ENCODE results near the gene DDC.

DDC gene

DNA sequence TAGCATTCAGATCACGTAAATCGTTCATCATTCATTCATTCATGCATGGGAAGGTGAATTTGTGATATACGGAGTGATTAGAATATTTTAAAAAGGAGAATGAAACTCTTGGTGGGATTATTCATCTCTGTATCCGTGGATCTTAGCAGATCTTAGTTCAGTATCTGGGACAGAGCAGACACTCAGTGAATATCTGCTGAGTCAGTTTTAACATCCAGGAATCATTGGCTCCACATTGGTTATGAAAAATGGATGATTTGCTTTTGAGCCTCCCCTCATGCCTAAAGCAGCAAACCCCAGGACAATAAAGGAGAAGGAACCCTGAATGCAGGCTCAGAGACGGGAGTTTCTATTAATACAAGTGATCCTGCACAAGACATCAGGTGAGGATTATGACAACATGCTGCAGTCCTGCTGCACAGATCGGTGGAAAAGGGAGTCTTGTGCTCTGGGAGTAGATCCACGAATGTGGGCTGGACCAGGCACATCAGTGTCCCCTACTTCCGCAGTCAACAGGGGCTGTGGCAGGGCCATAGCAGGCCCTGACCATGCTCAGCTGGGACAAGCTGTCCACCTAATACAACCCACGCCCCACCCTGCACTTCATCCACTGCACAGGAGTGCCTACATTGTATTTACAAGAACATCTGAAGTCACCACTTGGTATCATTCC, 88.1 kb downstream of the DDC start:
- TF ChIP-seq CTCF (IDR thresholded peaks at IDR 0.05; ENCODE audit: control insufficient read depth, insufficient read depth, low read depth, low read length, missing control alignments), result no peak
- DNase-seq (ENCODE audit: low read depth), result no peak
- H3K4me3 ChIP-seq (ENCODE audit: control insufficient read depth, low read depth, low read length), result no peak overlapping the region

- H3K4me3 ChIP-seq (ENCODE audit: control insufficient read depth, low read depth, low read length), result no peak overlapping the region
- no peak for DNase-seq (ENCODE audit: low read depth)
- TF ChIP-seq CTCF (IDR thresholded peaks at IDR 0.05; ENCODE audit: control insufficient read depth, insufficient read depth, low read depth, low read length, missing control alignments), result no peak
Observed at GRCh38 chr7:50475340-50475739, 89.9 kb downstream of the DDC start.

DNA sequence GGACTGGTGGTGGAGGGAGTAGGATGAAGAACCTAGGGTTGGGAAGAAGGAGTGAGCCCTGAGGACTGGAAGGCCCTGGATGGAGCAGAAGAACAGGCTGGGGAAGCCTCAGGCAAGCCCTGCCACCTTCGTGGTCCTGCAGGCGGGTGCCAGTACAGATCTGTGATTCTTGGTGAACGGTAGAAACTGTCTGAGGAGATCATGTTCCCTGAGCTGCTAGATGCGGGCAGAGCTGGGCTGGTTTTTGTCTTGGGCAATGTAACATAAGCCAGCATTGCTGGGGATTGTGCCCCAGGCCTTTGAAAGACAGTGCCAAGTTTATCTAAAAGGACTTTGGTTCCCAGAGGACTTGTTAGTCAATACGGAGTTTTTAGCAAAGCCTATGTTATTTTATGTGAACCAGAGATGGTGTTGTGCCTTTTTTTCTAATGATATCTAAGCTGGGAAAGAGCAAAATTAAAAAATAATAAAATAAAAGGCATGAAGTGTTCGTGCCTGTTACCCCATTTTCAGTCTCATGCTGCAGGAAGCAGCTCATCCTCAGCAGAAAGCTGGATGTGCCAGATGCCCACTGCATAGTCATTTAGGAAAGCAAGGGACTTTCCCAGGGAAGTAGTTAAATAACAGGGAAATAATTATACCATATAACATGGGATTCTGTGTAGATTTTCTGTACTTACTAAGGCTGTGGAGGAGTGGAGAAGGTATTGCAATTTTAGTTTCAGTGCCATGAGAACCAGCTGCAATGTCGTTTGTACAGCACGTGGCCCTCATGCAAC, 90.6 kb downstream of the DDC start:
- no peak for TF ChIP-seq CTCF (IDR thresholded peaks at IDR 0.05; ENCODE audit: control insufficient read depth, insufficient read depth, low read depth, low read length, missing control alignments)
- no peak overlapping the region for H3K4me3 ChIP-seq (ENCODE audit: control insufficient read depth, low read depth, low read length)
- DNase-seq (ENCODE audit: low read depth), result no peak

GRCh38 chr7:50473531-50473930, 91.7 kb downstream of the DDC start:
- DNase-seq (ENCODE audit: low read depth), result no peak

DNA sequence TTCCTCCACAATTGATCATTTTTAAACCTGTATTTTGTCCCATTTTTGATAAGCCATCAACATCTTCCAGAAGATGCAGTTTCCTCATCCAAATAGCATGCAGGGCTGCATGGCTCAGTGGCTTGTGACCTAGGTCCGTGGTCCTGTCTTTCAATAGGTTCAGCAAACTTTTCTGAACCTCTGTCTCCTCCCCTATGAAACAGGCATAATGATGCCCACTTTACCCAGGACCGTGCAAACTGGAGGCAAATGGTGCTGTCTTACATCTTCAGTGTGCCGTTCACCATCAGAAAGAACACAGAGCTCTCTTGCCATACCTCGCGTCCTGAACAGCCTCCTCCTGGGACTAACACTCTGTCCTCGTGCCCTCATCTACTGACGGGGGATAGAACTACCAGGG, 92.8 kb downstream of the DDC start:
- no peak overlapping the region for H3K4me3 ChIP-seq (ENCODE audit: control insufficient read depth, low read depth, low read length)
- no peak for DNase-seq (ENCODE audit: low read depth)
- no peak for TF ChIP-seq CTCF (IDR thresholded peaks at IDR 0.05; ENCODE audit: control insufficient read depth, insufficient read depth, low read depth, low read length, missing control alignments)

More at GRCh38 chr7:50473531-50473930, 91.7 kb downstream of the DDC start:
- no peak overlapping the region for H3K4me3 ChIP-seq (ENCODE audit: control insufficient read depth, low read depth, low read length)
- no peak for TF ChIP-seq CTCF (IDR thresholded peaks at IDR 0.05; ENCODE audit: control insufficient read depth, insufficient read depth, low read depth, low read length, missing control alignments)

- no peak for DNase-seq (ENCODE audit: low read depth)
- no peak for TF ChIP-seq CTCF (IDR thresholded peaks at IDR 0.05; ENCODE audit: control insufficient read depth, insufficient read depth, low read depth, low read length, missing control alignments)
Observed at GRCh38 chr7:50471970-50472369, 93.2 kb downstream of the DDC start.

More at GRCh38 chr7:50471970-50472369, 93.2 kb downstream of the DDC start:
- no peak overlapping the region for H3K4me3 ChIP-seq (ENCODE audit: control insufficient read depth, low read depth, low read length)
